HG03108 (cell line): Measurements from ENCODE around the gene TBC1D4.

Experiments used
- ATAC-seq: cut with Tn5 transposase; IDR thresholded peaks from one replicate; pipeline ENCODE4 v1.9.1; 2021; ENCODE audit warnings: moderate library complexity; ENCODE audit not compliant: unreplicated experiment

TBC1D4 gene

GRCh38 chr13:75482070-75482819, at the start of gene TBC1D4:
Gene TBC1D4 (minus strand): TSS chr13:75482169. CDS start chr13:75481767, 402 bp downstream.
- peak; percentile 74 for ATAC-seq

- no peak for ATAC-seq
These were observed 48.6 kb upstream of the TBC1D4 start for GRCh38 chr13:75530549-75530961.

GRCh38 chr13:75521956-75522355, 40.0 kb upstream of the TBC1D4 start:
- ATAC-seq = no peak

- no peak for ATAC-seq
These were observed 36.6 kb upstream of the TBC1D4 start for GRCh38 chr13:75518439-75519088.

GRCh38 chr13:75514080-75514995, 32.4 kb upstream of the TBC1D4 start:
- no peak for ATAC-seq

- ATAC-seq = no peak
These were observed 31.3 kb upstream of the TBC1D4 start for GRCh38 chr13:75513271-75513670.

- ATAC-seq = peak; percentile 95
These were observed 30.3 kb upstream of the TBC1D4 start for GRCh38 chr13:75512253-75512652.

- no peak for ATAC-seq
These were observed 29.2 kb upstream of the TBC1D4 start for GRCh38 chr13:75511051-75511625.

- no peak for ATAC-seq
These were observed 26.1 kb upstream of the TBC1D4 start for GRCh38 chr13:75508002-75508548.

- ATAC-seq = no peak
These were observed 25.3 kb upstream of the TBC1D4 start for GRCh38 chr13:75507027-75508001.

- ATAC-seq = no peak
These were observed 24.0 kb upstream of the TBC1D4 start for GRCh38 chr13:75506018-75506417.

GRCh38 chr13:75505327-75505726, 23.4 kb upstream of the TBC1D4 start:
- no peak for ATAC-seq

- ATAC-seq = no peak
These were observed 14.0 kb upstream of the TBC1D4 start for GRCh38 chr13:75495938-75496337.

- ATAC-seq = no peak
These were observed 12.5 kb upstream of the TBC1D4 start for GRCh38 chr13:75494491-75494890.

GRCh38 chr13:75493156-75493555, 11.2 kb upstream of the TBC1D4 start:
- ATAC-seq = no peak

- no peak for ATAC-seq
These were observed 10.4 kb upstream of the TBC1D4 start for GRCh38 chr13:75492389-75492788.

- no peak for ATAC-seq
These were observed 9.4 kb upstream of the TBC1D4 start for GRCh38 chr13:75491376-75491775.

- ATAC-seq = peak; percentile 84
These were observed 7.7 kb upstream of the TBC1D4 start for GRCh38 chr13:75489502-75490263.
